Stimulated activated CD4-positive, alpha-beta T cell treated with anti-CD3 and anti-CD28 coated beads, TNF-alpha, amount 100 ng/mL, for 24 hours (primary cell): Measurements from ENCODE around the gene DVL1.
"Not testable (repeated sequence)": the region's sequence is repeated elsewhere in the genome, so short reads cannot be mapped to it uniquely, and the experiment has no call there.

ENCODE experiments used
- DNase-seq, 3 experiments: peaks; one replicate each; pipeline ENCODE4 v3.0.0-alpha.2; 2020; ENCODE audit warnings: low read depth in 3 of 3

The DVL1 gene

DNA sequence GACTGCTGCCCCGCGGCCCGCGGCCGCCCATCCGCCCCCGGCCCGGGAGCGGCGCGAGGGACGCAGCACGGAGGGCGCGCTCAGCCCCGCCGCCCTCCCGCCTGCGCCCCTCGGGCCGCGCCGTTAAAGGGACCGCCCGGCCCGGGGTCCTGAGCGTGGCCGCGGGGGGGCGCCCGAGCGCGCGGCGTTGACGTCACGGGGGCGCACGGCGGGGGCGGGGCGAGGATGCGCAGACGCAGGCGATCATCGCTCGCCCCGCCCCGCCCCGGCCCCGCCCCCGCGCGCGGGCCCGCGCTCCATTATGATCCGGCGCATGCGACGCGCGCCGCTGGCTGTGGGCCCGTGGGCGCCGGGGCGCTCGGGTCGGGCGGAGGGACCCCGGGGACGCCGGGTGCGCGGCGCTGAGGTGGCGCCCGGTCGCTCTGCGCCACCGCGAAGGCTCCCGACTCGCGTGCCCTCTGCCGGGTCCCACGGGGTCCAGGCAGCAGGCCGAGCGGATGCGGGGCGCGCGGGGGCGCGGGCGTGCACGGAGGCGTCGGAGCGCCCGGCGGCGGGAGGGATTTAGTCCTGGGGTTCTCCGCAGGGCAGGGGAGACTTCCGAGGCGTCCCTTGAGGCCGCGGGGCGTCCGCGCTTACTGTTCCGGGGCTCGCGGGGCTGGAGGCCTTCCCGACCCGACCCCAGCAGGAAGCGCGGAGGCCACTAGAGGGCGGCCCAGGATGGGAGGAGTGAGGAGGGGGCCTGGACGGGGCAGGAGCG, at the start of gene DVL1:
Gene DVL1 (minus strand): TSS at position 163 of the 757 bp plus-strand sequence. CDS start 353 bp downstream, outside the sequence.
- peak; percentile 29 to 55 (median 40) for DNase-seq

DNA sequence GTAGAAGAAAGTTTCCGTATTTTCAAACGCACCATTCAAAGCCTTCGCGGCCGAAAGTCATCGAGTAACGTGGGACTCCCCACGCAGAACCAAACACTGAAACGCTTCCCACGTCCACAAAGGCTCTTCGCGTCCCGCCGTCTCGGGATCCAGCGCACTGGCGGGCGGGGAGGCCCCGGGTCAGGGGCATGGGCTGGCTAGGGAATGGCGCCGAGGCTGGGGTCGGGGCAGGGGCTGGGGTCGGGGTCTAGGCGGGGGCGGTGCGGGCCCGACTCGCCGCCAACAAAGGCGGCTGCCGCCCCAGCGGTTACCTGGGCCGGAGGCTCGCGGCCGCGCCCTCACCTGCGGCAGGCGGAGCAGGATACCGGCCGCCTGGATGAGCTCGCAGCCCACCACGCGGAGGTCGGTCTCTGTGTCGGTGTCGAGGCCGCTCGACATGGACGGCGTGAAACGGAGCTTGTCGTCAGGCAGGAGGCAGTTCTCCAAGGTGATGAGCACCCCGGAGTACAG, 49.5 kb upstream of the DVL1 start:
- no peak for DNase-seq

DNA sequence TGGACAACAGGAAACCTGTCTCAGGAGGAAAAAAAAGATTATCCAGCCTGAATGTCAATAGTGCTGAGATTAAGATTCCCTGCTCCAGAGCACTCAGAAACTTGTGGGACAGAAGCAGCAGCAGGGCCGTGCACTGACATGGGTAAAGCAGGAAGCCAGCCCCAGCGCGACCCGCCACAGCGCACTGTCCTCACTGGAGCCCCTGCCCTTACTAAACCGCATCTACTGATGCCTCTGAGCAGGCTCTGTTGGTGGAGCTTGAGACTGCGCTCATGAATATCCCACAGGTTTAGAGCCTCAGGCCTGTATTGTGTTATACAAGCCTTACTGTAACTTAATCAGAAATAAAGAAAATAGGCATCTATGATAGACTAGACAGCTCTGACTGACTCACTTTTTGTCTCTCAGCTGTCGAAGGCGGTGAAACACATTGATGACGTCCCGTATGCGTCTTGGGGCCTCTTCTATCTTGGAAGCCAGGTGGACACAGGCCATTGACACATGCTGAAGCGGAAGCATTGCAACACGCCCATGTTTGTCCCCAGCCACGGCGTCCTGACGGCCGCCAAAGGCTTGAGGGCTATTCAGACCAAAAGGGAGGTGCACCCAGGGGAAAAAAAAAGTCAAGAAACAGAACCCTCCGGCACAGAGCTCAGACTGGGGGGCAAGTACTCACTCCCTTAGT, 48.8 kb upstream of the DVL1 start:
- no peak for DNase-seq

DNA sequence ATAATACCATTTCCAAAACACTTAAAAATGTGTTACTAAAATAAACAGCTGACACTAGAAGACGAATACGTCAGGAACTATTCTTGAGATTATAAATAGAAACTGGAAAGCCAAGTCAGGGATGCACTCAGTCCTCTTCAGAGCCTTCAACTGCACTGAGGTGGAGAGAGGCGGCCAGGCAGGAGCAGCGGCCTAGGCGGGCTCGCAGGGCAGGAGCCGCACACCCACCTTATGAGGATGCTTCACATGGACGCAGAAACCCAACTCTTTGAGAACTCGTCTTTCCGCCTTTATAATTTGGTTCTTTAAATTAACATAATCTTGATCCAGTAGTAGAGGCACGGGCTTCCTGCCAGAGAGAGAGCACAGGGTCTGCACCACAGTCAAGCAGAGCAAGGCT, 45.9 kb upstream of the DVL1 start:
- no peak for DNase-seq

DNA sequence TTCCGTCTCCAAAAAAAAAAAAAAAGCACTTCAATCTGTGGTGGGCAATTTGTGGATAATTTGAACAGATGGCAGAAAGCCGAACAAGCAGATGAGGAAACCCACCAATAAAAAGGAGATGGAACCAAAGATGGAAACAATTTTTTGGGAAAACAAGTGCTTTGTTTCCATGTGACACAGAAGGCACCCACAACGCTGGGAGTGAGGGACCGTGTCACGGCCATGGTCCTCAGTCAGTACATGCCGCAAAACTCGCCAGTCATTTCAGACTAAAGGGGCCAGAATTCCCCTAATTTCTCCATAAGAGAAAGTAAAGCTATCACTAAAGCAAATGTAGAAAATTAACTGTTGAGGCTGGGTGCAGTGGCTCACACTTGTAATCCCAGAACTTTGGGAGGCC, 44.9 kb upstream of the DVL1 start:
- DNase-seq, result no peak

DNA sequence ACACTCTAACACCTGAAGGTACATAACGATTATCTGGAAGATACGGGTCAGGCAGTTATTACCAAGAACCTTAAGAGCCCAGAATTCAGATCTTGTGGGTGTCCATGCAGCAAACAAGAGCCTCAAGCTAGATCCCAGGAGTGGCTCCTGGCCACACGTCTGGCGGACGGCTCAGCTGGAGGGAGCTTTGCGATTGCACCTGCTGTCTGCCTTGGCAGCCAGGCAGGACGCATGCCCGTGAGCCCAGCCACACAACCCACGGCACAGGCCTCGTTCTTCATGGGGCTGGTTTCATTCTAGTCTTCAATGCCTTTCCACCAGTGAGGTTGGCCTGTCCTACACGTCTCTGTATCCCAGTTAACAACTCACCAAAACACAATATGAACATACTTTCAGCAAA, 44.2 kb upstream of the DVL1 start:
- DNase-seq, result no peak

DNA sequence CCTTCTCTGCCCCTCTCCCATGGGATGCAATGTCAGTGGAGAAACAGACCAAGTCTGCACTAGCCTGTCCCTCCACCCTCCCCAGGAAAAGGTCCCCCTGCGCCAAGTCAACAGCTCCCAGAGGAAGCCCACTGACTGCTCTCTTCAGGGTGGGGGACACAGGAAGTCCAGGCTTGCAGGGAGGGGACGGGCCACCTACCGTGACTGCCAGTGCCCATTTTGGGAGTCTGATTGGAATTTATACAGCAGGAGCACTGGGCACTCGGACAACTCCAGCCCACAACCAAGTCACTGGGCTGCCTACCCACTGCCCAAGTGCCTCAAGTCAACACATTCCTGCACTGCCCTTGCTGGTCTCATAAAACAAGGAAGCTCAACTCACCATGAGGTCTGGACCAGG, 43.8 kb upstream of the DVL1 start:
- DNase-seq, result no peak

DNA sequence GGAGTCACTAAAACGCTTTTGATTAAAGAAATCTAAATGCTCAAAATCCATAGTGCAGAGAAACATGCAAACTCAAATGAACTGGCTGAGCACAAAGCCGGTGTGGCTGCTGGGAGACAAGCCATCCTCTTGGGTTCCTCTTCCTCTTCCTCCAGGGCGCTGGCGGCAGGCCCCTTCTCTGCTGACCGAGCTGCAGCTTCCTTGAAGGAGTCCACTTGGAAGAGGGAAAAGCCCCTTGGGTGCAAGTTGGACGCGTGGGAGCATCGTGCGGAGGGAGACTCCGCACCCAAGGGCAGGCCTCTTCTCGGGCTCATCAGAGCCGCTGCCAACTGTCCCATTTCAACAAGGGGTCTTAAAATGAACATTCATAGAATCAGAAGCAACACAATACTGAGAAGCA, 42.0 kb upstream of the DVL1 start:
- DNase-seq, result no peak

DNA sequence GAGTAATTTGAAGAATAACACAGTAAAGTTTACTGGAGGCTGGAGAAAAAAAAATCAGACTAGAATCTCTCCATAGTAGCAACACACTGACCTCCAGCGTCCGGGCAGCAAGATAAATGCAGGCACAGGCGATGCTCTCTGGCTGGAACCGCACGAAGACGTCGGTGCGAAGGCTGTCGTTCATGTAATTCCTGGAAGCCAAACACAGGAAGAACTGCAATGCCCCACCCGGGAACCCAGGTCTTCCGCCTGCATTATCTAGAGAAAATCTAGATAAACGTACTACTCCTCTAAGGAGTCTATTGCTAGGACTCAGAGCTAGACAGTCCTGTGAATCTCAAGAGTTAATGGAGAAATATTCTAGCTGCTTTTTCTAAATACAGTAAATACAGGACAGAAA, 41.5 kb upstream of the DVL1 start:
- DNase-seq, result no peak

DNA sequence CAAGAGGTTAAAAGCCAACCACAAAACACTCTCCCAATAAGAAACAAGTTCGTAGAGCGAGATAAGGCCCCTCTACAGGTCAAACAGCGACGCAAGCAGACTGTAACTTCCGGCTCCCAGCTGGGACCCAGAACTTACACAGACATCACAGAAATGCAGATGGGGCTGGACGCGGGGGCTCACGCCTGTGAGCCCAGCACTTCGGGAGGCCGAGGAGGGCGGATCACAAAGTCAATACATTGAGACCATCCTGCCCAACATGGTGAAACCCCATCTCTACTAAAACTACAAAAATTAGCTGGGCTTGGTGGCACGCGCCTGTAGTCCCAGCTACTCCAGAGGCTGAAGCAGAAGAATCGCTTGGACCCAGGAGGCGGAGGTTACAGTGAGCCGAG, 38.9 kb upstream of the DVL1 start:
- DNase-seq, result no peak

DNA sequence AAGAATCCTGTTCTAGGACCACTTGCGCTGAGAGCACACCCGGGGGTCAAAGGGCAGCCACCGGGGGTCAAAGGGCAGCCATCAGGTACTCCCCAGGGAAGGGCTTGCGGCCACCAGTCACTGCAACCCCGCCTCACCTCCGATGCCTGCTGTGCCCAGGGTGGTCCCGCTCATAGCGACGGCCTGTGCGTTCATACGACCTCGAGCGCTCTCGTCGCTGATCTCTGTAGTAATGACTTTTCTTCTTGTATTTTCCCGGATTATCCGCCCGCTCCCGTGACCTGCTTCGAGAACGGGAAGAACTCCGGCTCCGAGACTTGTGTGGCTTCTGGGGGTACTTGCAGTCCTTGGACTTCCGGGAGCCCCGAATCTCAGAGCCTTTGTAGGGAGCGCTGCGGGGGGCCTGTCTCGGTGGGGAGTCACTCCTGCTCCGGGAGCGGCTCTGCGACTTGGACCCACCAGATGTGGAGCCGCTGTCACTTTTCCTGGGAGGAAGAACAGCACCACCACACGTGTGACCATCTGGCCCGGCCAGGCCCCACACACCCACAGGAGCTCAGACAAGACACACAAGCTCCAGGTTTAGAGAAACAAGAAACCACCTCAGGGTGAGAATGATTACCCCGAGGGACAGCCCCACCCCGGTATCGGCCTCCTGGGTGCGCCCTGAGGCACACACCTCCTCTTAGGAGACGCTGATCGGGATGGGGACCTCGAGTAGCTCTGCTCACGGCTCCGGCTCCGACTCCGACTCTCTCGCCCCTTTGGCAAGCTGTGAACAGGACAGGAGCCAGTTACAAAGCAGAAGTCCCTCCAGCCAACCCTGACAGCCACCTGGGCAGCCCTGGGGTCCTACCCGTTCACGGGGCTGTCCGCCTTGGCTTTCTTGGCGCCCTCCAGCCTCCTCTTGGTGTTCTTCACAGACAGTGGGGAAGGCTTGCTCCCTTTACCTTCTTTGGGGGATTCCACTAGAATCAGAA, 38.2 kb upstream of the DVL1 start:
- no peak for DNase-seq

DNA sequence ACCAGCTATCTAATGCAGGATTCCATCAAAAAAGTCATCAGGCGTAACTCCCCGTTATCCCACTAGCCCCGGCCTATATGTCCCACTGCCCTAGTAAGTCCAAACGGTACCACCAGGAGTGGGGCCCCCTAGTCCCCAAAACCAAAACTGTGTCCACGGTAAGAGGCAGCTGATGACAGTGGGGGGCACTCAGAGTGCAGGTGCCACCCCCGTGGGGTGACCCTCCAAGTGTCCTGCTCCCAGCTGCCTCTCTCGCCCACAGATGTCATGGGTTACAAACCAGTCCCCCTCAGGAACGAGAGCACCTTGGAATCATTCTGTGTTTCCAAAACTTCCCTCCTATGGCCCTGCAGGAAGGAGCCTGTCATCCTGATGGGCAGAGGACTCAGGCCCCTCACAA, 36.7 kb upstream of the DVL1 start:
- no peak for DNase-seq

DNA sequence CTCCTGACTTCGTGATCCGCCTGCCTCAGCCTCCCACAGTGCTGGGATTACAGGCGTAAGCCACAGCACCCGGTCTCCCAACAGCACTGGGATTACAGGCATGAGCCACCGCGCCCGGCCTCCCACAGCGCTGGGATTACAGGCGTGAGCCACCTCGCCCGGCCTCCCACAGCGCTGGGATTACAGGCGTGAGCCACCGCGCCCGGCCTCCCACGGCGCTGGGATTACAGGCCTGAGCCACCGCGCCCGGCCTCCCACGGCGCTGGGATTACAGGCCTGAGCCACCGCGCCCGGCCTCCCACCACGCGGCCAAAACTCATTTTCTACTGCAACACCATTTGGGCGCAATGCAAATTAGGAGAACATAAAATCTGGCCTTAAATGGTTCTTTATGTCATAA, 36.1 kb upstream of the DVL1 start:
- not testable (repeated sequence) for DNase-seq

DNA sequence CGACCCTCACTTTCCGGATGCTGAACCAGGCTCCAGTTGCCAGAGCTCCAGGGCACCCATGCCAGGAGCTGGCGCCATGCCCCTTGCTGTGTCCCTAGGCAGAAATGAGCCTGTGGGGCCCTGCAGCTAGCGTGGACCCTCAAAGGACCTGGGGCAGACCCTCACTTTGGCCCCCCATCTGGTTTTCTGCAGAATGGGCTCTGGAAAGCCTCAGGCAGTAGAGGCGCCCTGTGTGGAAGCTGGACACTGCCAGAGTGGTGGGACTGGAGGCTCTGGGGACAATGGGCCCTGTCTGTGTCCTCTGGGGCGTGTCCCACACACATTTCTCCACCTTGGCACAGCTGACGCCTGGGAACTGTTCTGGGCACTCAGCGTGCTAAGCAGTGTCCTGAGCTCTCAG, 32.1 kb upstream of the DVL1 start:
- no peak for DNase-seq

DNA sequence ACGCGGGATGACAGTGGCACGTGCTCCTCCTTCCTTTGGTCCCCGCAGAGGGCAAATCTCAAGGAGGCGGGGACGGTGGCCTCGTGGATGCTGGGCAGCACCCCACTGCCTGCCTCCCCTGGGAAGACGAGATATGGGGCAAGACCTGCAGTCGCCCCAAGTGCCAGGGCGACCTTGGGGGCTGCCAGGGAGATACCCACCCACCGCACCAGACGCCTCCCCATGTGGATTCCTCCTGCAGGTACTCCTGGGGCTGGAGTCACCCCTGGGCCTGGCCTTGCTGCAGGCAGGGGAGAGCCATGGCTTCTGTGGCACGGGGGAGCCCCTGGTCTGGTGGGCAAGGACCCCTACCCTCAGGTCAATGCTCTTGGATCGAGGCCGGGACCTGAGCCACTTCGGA, 31.6 kb upstream of the DVL1 start:
- no peak for DNase-seq

DNA sequence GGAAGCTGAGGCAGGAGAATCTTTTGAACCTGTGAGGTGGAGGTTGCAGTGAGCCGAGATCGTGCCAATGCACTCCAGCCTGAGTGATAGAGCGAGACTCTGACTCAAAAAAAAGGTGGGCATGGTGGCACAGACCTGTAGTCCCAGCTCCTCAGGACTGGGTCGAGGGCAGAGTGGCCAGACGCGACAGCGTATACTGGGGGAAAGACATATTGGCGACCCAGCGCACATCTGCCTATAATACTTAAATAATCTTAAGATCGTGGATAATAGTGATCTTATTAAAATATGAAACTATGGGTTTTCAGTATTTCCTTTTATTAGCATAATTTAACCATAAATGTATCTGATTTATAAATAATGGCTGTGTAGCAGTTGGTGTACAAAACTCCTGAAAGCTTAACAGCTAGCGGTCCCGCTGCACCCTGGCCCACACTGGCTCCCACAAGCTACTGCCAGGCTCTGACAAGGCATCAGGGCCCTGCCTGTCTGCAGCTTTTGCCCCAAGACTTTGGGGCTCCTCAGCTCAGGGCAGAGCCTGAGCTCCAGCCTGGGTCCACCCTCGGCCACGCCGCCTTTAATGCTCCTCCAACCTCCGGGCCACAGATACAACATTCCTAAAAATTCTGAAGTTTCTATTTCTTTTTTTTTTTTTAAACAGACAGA, 28.5 kb upstream of the DVL1 start:
- DNase-seq, result no peak

DNA sequence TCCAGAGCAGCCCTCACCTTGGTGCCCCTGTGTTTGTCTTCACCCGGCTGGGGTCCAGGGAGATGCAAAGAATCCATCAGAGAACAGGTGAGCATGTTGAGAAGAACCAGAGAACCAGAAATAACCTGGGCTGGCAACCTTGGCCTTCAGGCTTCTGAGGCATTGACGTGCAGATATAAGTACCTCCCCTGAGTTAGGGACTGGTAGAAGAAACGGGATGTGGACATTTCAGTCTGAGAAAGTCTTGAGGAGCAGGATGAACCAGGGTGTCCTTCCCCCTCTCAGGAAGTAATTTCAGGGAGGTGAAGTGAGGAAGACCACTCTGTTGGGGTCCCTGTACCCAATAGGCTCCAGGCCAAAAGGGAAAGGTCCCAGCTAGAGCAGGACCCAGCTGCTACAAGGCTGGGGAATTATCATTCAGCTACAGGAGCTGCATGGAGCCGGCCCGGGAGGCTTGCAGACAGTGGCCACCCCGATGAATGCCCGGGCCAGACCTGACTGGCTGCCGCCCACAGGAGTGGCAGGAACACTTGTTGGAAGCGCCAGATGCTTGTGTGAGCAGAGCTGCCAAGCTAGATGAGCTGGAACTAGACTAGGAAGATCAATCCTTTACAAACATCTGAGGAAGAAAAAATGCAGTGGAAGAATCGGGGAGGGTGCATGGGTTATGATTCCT, 27.5 kb upstream of the DVL1 start:
- no peak for DNase-seq

DNA sequence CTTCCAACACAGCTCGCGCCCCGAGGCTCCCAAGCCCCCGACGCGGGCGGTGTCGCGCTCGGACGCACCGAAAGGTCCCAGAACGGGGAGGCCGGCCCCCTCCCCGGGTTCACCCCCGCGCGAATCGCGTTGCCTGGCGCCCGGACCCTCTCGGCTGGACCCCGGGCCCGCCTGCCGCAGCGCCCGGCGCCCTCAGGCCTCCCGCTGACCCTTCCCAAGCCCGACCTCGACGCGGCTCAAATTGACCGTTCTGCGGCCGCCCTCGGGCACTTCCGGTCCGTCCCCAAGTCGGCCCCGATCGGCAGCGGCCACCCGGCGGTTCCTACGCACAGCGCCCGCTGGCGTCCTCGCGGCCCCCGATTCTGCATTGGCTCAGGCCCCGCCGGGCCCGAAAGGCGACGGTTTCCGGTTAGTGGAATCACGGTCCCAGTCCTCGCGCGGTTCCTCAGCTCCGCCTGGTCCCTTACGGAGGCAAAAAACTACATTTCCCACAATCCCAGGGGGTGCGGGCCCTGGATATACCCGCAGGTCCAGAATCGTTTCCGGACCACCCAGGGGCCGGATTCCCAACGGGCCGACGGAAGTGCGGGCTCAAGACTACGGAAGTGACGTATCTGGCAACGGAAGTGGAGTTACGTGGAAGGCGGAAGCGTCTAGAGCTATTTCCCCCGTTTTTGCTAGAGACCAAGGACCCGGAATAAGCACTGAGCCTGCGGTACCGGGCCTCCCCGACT, 25.9 kb upstream of the DVL1 start, which contains the start of gene AURKAIP1:
Gene AURKAIP1 (minus strand): TSS at position 279 of the 734 bp plus-strand sequence. CDS start 451 bp downstream, outside the sequence.
- peak; percentile 91 to 95 (median 93) for DNase-seq

DNA sequence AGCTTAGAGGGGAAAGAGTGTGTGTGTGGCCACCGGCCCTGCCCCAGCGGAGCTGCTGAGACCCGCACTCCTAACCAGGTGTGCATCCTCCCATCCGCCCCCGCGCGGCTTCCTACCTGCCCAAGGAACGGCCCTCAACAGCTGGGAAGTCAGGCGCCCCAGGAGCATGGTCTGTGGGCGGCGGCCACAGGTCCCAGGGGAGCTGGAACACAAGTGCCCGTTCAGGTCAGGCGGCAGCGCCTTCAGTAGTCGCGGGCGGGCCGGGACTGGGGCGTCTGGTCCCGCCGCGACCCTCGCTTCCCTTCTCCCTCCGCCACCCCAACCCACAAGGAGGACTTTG, 25.3 kb upstream of the DVL1 start:
- no peak for DNase-seq
